ENCODE measurements around the gene TMEM201.
"Not testable (repeated sequence)": the region's sequence is repeated elsewhere in the genome, so short reads cannot be mapped to it uniquely, and the experiment has no call there.

TMEM201 gene

DNA sequence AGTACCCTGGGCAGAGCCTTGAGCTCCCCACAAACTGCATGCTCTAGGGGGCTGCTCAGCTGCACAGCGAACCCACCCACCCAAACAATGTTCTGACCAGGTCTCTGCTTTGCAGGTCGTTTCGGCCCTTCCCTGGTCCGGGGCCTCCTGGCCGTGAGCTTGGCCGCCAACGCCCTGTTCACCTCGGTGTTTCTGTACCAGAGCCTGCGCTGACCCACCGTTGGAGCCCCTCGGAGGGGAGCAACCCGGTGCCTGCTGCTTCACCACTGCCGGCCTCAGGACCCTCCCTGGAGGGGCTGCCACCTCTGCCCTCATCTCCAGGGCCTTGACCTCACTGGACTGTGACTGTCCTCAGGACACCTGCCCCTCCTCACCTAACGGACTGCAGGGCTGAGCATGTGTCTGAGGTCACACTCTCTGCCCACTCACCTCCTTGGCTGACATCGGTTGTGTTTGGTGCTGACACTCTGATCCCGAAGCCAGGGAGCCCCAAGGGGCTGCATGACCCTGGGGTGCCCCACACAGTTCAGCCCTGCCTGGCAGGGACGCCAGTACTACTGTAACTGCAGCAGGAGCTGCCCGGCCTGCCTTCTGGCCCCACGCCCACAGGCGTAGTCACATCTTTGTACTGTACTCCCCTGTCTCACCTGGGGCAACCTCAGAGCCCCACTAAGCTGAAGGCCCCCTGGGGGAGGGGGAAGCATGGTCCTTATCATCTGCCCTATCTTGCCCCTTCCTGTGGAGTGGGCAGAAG lies 24.3 kb downstream of the TMEM201 start:
- TF ChIP-seq, protein P1, sequence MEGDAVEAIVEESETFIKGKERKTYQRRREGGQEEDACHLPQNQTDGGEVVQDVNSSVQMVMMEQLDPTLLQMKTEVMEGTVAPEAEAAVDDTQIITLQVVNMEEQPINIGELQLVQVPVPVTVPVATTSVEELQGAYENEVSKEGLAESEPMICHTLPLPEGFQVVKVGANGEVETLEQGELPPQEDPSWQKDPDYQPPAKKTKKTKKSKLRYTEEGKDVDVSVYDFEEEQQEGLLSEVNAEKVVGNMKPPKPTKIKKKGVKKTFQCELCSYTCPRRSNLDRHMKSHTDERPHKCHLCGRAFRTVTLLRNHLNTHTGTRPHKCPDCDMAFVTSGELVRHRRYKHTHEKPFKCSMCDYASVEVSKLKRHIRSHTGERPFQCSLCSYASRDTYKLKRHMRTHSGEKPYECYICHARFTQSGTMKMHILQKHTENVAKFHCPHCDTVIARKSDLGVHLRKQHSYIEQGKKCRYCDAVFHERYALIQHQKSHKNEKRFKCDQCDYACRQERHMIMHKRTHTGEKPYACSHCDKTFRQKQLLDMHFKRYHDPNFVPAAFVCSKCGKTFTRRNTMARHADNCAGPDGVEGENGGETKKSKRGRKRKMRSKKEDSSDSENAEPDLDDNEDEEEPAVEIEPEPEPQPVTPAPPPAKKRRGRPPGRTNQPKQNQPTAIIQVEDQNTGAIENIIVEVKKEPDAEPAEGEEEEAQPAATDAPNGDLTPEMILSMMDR (IDR thresholded peaks at IDR 0.05; ENCODE audit: borderline replicate concordance, insufficient read depth, low read depth, low read length) = no peak
- no peak overlapping the region for H3K4me3 ChIP-seq (ENCODE audit: low read depth, low read length)

DNA sequence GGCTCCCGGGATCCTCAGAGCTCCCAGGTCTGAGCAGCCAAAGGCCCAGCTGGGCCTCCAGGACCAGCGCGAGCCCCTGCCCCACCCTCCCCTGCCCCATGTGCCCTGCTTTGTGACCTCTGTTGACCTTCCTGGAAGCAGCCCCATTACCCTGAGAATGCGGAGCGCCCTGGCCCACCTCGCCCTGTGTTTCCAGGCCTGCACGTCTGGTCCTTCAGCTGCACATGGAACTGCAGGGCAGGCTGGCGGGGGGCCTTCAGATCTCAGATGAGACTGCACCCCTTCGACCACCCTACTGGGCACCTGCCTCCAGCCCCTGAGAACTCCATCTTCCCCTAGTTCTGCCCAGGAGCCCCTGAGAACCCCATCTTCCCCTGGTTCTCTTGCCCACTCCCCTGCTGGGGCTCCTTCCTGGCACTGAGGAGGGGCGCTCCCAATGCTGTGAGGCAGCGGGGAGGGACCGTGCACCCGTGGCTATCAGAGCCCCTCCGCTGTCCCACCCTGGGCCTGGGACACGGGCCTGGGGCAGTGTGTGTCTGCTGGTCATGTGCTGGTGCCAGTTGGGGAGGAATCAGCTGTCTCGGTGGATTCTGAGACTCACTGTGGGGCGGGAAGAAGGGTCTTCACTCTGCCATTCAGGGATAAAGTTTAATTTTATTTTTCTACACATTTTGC lies 25.1 kb downstream of the TMEM201 start:
- H3K4me3 ChIP-seq (ENCODE audit: low read depth, low read length) = no peak overlapping the region
- TF ChIP-seq, protein P1 (IDR thresholded peaks at IDR 0.05; ENCODE audit: borderline replicate concordance, insufficient read depth, low read depth, low read length) = no peak

DNA sequence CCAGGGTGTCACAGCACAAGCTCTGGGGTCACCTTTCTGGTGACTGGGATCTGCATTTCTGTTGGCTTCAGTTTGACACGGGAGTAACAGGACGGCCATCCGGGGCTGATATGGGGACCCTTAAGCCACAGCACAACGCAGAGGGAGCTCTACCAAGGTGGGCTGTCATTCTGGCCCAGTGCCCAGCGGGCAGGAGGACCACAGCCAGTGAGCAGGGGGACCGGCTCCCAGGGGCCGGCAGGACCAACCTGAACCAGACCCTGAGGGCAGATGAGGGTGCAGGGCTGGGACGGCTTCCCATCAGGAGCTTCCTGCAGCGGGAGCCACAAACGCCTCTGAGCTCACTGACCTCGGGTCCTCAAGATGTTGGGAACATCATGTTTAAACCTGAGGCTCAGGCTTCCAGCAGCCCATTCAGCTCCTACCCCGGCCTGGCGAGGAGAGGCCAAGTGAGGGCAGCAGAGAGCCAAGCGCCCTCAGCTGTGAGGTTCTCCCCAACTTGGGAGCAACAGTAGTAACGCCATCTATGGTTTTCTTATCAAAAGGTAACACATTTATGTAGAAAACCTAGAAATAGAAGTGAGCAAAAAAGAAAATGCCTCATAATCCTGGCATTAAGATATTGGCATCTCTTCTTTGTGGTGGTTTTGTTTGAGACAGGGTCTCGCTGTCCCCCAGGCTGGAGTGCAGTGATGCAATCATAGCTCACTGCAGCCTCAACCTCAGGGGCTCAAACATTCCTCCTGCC lies 26.8 kb downstream of the TMEM201 start:
- no peak overlapping the region for H3K4me3 ChIP-seq (ENCODE audit: low read depth, low read length)
- TF ChIP-seq, protein P1 (IDR thresholded peaks at IDR 0.05; ENCODE audit: borderline replicate concordance, insufficient read depth, low read depth, low read length) = peak; percentile 89

DNA sequence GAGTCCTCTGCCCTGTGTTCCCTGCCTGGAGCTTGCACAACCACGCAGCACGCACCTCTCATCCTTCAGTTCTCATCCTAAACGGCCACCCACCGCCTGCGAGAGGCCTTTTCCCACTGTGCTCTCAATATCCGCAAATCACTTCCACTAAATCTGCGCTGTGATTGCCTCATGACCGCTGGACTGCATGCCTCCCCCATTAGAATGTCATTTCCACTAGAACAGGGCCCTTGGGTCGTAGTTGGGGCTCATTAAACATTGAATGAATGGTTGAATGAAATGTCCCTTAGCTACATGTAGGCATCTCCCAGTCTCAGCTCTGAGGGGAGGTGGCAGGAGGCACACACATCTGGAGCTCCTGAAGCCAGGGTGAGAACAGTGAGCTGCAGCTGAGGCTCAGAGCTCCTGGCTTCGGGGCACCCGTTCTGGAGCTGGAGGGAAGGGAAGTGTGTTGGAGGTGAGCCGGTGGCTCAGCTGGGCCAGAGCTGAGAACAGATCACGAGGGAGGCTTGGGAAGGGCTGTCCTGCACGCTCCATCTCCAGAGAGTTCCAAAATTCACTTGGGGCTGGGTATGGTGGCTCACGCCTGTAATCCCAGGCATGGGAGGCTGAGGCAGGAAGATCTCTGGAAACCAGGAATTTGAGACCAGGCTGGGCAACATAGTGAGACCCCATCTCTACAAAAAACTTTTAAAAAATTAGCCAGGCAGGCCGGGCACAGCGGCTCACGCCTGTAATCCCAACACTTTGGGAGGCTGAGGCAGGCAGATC lies 30.4 kb downstream of the TMEM201 start:
- no peak overlapping the region for H3K4me3 ChIP-seq (ENCODE audit: low read depth, low read length)
- TF ChIP-seq, protein P1 (IDR thresholded peaks at IDR 0.05; ENCODE audit: borderline replicate concordance, insufficient read depth, low read depth, low read length) = no peak

DNA sequence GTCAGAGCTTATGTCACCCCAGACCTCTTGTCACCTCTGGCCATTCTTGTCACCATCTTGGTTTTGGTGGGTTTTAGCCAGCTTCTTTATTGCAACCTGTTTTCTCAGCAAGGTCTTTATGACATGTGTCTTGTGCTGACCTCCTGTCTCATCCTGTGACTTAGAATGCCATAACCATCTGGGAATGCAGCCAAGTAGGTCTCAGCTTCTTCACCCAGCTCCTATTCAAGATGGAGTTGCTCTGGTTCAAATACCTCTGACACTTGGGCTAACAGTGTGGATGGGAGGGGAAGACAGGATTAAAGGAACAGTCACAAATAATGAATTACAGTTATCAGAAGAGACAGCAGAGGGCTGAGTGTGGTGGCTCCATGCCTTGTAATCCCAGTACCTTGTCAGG lies 32.3 kb downstream of the TMEM201 start:
- H3K4me3 ChIP-seq (ENCODE audit: low read depth, low read length) = no peak overlapping the region
- TF ChIP-seq, protein P1 (IDR thresholded peaks at IDR 0.05; ENCODE audit: borderline replicate concordance, insufficient read depth, low read depth, low read length) = no peak

DNA sequence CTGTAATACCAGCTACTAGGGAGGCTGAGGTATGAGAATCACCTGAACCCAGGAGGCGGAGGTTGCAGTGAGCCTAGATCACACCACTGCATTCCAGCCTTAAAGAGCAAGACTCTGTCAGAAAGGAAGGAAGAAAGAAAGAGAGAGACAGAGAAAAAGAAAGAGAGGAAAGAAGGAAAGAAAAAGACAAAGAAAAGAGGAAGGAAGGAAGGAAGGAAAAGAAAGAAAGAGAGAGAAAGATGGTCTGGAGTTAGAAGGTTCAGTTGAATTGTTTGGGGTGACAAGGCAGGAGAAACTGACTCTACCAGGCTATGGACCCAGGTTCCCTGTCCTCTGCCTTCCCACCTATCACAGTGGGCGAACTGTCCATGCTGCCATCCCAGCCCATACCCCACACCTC lies 35.4 kb downstream of the TMEM201 start:
- TF ChIP-seq, protein P1 (IDR thresholded peaks at IDR 0.05; ENCODE audit: borderline replicate concordance, insufficient read depth, low read depth, low read length) = no peak
- H3K4me3 ChIP-seq (ENCODE audit: low read depth, low read length) = no peak overlapping the region

DNA sequence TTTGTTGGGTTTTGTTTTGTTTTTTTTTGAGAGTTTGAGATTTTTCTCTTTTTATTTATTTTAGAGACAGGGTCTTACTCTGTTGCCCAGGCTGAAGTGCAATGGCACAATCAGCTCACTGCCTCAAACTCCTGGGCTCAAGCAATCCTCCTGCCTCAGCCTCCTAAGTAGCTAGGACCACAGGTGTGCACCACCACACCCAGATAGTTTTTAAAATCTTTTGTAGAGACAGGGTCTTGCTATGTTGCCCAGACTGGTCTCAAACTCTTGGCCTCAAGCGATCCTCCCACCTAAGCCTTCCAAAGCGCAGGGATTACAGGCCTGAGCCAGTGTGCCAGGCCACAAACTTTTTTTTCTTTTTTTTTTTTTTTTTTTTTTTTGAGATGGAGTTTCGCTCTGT lies 36.3 kb downstream of the TMEM201 start:
- H3K4me3 ChIP-seq (ENCODE audit: low read depth, low read length) = not testable (repeated sequence)

All from GM12875 (cell line).